Gastroesophageal sphincter (tissue), 4 donors: ENCODE data around the gene STRBP. TPM values are rescaled to one million over a fixed set of nuclear protein-coding genes. Genes with fewer than 3 reads are reported as not detected.

ENCODE experiments used
- ATAC-seq: fragments of 150-250 bp; one replicate; pipeline ENCODE4 v1.9.1; 2016; ENCODE audit warnings: mild to moderate bottlenecking, moderate library complexity
- H3K27ac ChIP-seq, 4 donors: fragments of 200-600 bp; sonication (generic) in 3 of 4; 1 replicate in 3 of 4; 2 replicates in 1 of 4; pipeline ENCODE4 v1.5.1; 2016 to 2019
- H3K27me3 ChIP-seq: fragments of 200-600 bp; sonication (generic); one replicate; pipeline ENCODE4 v1.5.1; 2019
- H3K36me3 ChIP-seq, 2 donors: fragments of 200-600 bp; sonication (generic); one replicate each; pipeline ENCODE4 v1.5.1; 2019; ENCODE audit warnings: control low read depth in 1 of 2
- H3K4me1 ChIP-seq, 3 donors: fragments of 200-600 bp; sonication (generic); 1 replicate in 2 of 3; 2 replicates in 1 of 3; pipeline ENCODE4 v1.5.1; 2016 to 2019; ENCODE audit warnings: control low read depth in 2 of 3
- H3K4me3 ChIP-seq, 2 donors: fragments of 200-600 bp; sonication (generic); one replicate each; pipeline ENCODE4 v1.5.1; 2019; ENCODE audit warnings: mild to moderate bottlenecking in 1 of 2, moderate library complexity in 1 of 2
- H3K9me3 ChIP-seq, 3 donors: fragments of 200-600 bp; sonication (generic); one replicate each; pipeline ENCODE4 v1.5.1; 2017 to 2019; ENCODE audit warnings: control low read depth in 2 of 3
- CTCF ChIP-seq, 4 experiments: fragments of 200-600 bp in 2 of 4; fragments of 450-650 bp in 2 of 4; sonication (generic) in 1 of 4; IDR thresholded peaks; one replicate each; pipeline ENCODE4 v1.5.1; 2017 to 2019; ENCODE audit warnings: antibody characterized with exemption in 4 of 4, mild to moderate bottlenecking in 2 of 4, moderate library complexity in 2 of 4
- EP300 ChIP-seq: sonication (generic); formaldehyde crosslinking; IDR thresholded peaks from one replicate; pipeline ENCODE4 v1.6.1; 2017; ENCODE audit warnings: antibody characterized with exemption, mild to moderate bottlenecking
- POLR2A ChIP-seq, 2 donors: fragments of 450-650 bp; IDR thresholded peaks; one replicate each; pipeline ENCODE4 v1.6.1; 2017; ENCODE audit warnings: antibody characterized with exemption in 2 of 2, mild to moderate bottlenecking in 2 of 2, moderate library complexity in 1 of 2
- POLR2AphosphoS5 ChIP-seq: sonication (generic); formaldehyde crosslinking; IDR thresholded peaks from one replicate; pipeline ENCODE4 v1.6.1; 2017; ENCODE audit warnings: antibody characterized with exemption
- WGBS, 2 donors: methylation state at CpG; one replicate each; pipeline ENCODE4 v1.1.5; 2018; ENCODE audit warnings: low coverage in 1 of 2; 5-methylcytosine and 5-hydroxymethylcytosine counted together
- total RNA-seq, 4 donors: library from RNA; depleted of rRNA; stranded (reverse); fragments of >200 nt; gene quantifications; one replicate each; pipeline ENCODE4 v1.1.0, GENCODE V29; 2016

Gene STRBP
- total RNA-seq, 4 donors from 2014 or later, result 10.4 to 20.6 (median 14.8) TPM

- Histone ChIP-seq H3K9me3 (no peaks in the 10 kb centered on the region), H3K4me1 (no peaks in the 10 kb centered on the region), H3K36me3 (peaks cover 0 to 38% of the 10 kb centered on the region in 2 donors), H3K27me3 (no peaks in the 10 kb centered on the region), H3K27ac (no peak overlapping the region), H3K4me3 (no peak overlapping the region)
- 90 to 91% methylated on average over 6 of the region's 6 CpGs for WGBS, 2 donors
- TF ChIP-seq POLR2AphosphoS5, result no peak
- ATAC-seq, result no peak
These were observed 135.7 kb downstream of the STRBP start for GRCh38 chr9:123132696-123133095.

- Histone ChIP-seq H3K27me3 (no peaks in the 10 kb centered on the region), H3K9me3 (no peaks in the 10 kb centered on the region), H3K36me3 (peaks cover 0 to 45% of the 10 kb centered on the region in 2 donors), H3K4me3 (no peak overlapping the region), H3K27ac (no peak overlapping the region), H3K4me1 (no peaks in the 10 kb centered on the region)
- ATAC-seq, result no peak
- TF ChIP-seq POLR2A (IDR thresholded peaks at IDR 0.05), result no peak
- no peak for TF ChIP-seq EP300
- no peak for TF ChIP-seq CTCF (IDR thresholded peaks at IDR 0.05)
- no peak for TF ChIP-seq POLR2AphosphoS5
These were observed 136.4 kb downstream of the STRBP start for GRCh38 chr9:123131993-123132392.

GRCh38 chr9:123131258-123131657 lies 137.1 kb downstream of the STRBP start:
- Histone ChIP-seq H3K4me1 (no peaks in the 10 kb centered on the region), H3K4me3 (no peak overlapping the region), H3K36me3 (peaks cover 0 to 48% of the 10 kb centered on the region in 2 donors), H3K27me3 (no peaks in the 10 kb centered on the region), H3K27ac (no peak overlapping the region), H3K9me3 (no peaks in the 10 kb centered on the region)
- 67 to 77% methylated on average over 1 of the region's 1 CpG for WGBS, 2 donors
- ATAC-seq, result no peak
- no peak for TF ChIP-seq POLR2AphosphoS5
- no peak for TF ChIP-seq POLR2A (IDR thresholded peaks at IDR 0.05)
- TF ChIP-seq CTCF (IDR thresholded peaks at IDR 0.05), result no peak
- no peak for TF ChIP-seq EP300

GRCh38 chr9:123129423-123129822 lies 139.0 kb downstream of the STRBP start:
- H3K4me1 ChIP-seq, result no peaks in the 10 kb centered on the region
- H3K36me3 ChIP-seq, result peaks cover 0 to 48% of the 10 kb centered on the region in 2 donors
- TF ChIP-seq POLR2AphosphoS5 (no peak), EP300 (no peak), POLR2A (IDR thresholded peaks at IDR 0.05) (no peak), CTCF (IDR thresholded peaks at IDR 0.05) (no peak)
- H3K9me3 ChIP-seq, result no peaks in the 10 kb centered on the region
- 83 to 100% methylated on average over 1 of the region's 1 CpG for WGBS, 2 donors
- ATAC-seq, result no peak
- no peak overlapping the region for H3K4me3 ChIP-seq
- no peaks in the 10 kb centered on the region for H3K27me3 ChIP-seq
- H3K27ac ChIP-seq, result no peak overlapping the region

- H3K9me3 ChIP-seq, result no peaks in the 10 kb centered on the region
- H3K27ac ChIP-seq, result no peak overlapping the region
- 85 to 94% methylated on average over 4 of the region's 4 CpGs for WGBS, 2 donors
- no peaks in the 10 kb centered on the region for H3K27me3 ChIP-seq
- H3K4me1 ChIP-seq, result no peaks in the 10 kb centered on the region
- TF ChIP-seq POLR2AphosphoS5 (no peak), EP300 (no peak), CTCF (IDR thresholded peaks at IDR 0.05) (no peak), POLR2A (IDR thresholded peaks at IDR 0.05) (no peak)
- no peak overlapping the region for H3K4me3 ChIP-seq
- no peak for ATAC-seq
- H3K36me3 ChIP-seq, result peaks cover 0 to 46% of the 10 kb centered on the region in 2 donors
These were observed 139.8 kb downstream of the STRBP start for GRCh38 chr9:123128591-123128990.
